SK-N-SH (cell line): ENCODE data around the gene ZNF761.

Experiments used
- CHD2 ChIP-seq: fragments of 150-350 bp; IDR thresholded peaks from 2 replicates; pipeline ENCODE4 v1.6.1; 2018; ENCODE audit warnings: low read length; ENCODE audit not compliant: partially characterized antibody
- EP300 ChIP-seq, 2 experiments: IDR thresholded peaks; 2 replicates each; pipeline versions ENCODE4 v1.4.0 to v1.6.1; 2012; ENCODE audit warnings: borderline replicate concordance in 1 of 2, low read depth in 1 of 2, low read length in 1 of 2
- MEF2A ChIP-seq: IDR thresholded peaks from 2 replicates; pipeline ENCODE4 v1.4.0; 2012; ENCODE audit warnings: low read depth, borderline replicate concordance
- MXI1 ChIP-seq: IDR thresholded peaks from 2 replicates; pipeline ENCODE4 v1.6.1; 2012; ENCODE audit warnings: mild to moderate bottlenecking, low read depth, low read length, improper control_type of control experiment
- POLR2AphosphoS5 ChIP-seq: IDR thresholded peaks from 2 replicates; pipeline ENCODE4 v1.6.1; 2012; ENCODE audit warnings: low read depth, low read length
- RAD21 ChIP-seq: IDR thresholded peaks from 2 replicates; pipeline ENCODE4 v1.6.1; 2012; ENCODE audit warnings: mild to moderate bottlenecking, low read length
- TF ChIP-seq, protein P1 (sequence below): IDR thresholded peaks from 2 replicates; pipeline ENCODE4 v1.6.1; 2012; ENCODE audit warnings: mild to moderate bottlenecking, low read depth, low read length, moderate library complexity
- TF ChIP-seq, protein P2 (sequence below): fragments of 200-600 bp; sonication (generic); IDR thresholded peaks from 2 replicates; pipeline ENCODE4 v1.6.1; 2017; ENCODE audit warnings: antibody characterized with exemption, mild to moderate bottlenecking, moderate library complexity
- TF ChIP-seq, protein P3 (sequence below): IDR thresholded peaks from 2 replicates; pipeline ENCODE4; 2012

DNA sequence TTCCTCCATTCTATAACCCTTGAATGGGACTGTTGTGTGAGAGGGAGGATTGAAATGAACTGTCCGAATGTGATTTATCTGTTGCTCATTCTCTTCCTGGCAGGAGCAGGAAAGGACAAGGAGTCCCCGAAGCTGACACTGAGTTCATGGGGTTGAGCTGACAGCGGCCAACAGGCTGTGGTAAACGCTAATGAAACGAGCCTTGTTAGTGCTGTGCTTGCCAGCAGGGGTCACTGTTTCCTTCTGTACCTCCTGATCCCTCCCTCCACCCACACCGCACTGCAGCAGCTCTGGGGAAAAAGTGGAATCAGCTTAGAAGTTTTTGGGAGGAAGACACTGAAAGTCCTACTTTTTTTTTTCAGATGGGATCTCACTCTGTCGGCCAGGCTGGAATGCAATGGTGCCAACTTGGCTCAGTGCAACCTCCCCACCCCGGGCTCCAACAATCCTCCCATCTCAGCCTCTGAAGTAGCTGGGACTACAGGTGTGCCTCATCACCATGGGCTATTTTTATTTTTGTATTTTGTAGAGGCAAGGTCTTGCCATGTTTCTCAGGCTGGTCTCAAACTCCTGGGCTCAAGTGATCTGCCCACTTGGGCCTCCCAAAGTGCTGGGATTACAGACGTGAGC, 6.7 kb upstream of the ZNF761 start:
- TF ChIP-seq POLR2AphosphoS5 = no peak
- no peak for TF ChIP-seq MXI1
- TF ChIP-seq, protein P1, sequence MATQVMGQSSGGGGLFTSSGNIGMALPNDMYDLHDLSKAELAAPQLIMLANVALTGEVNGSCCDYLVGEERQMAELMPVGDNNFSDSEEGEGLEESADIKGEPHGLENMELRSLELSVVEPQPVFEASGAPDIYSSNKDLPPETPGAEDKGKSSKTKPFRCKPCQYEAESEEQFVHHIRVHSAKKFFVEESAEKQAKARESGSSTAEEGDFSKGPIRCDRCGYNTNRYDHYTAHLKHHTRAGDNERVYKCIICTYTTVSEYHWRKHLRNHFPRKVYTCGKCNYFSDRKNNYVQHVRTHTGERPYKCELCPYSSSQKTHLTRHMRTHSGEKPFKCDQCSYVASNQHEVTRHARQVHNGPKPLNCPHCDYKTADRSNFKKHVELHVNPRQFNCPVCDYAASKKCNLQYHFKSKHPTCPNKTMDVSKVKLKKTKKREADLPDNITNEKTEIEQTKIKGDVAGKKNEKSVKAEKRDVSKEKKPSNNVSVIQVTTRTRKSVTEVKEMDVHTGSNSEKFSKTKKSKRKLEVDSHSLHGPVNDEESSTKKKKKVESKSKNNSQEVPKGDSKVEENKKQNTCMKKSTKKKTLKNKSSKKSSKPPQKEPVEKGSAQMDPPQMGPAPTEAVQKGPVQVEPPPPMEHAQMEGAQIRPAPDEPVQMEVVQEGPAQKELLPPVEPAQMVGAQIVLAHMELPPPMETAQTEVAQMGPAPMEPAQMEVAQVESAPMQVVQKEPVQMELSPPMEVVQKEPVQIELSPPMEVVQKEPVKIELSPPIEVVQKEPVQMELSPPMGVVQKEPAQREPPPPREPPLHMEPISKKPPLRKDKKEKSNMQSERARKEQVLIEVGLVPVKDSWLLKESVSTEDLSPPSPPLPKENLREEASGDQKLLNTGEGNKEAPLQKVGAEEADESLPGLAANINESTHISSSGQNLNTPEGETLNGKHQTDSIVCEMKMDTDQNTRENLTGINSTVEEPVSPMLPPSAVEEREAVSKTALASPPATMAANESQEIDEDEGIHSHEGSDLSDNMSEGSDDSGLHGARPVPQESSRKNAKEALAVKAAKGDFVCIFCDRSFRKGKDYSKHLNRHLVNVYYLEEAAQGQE = no peak
- TF ChIP-seq, protein P2, sequence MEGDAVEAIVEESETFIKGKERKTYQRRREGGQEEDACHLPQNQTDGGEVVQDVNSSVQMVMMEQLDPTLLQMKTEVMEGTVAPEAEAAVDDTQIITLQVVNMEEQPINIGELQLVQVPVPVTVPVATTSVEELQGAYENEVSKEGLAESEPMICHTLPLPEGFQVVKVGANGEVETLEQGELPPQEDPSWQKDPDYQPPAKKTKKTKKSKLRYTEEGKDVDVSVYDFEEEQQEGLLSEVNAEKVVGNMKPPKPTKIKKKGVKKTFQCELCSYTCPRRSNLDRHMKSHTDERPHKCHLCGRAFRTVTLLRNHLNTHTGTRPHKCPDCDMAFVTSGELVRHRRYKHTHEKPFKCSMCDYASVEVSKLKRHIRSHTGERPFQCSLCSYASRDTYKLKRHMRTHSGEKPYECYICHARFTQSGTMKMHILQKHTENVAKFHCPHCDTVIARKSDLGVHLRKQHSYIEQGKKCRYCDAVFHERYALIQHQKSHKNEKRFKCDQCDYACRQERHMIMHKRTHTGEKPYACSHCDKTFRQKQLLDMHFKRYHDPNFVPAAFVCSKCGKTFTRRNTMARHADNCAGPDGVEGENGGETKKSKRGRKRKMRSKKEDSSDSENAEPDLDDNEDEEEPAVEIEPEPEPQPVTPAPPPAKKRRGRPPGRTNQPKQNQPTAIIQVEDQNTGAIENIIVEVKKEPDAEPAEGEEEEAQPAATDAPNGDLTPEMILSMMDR = peak; percentile 63
- no peak for TF ChIP-seq EP300 (IDR thresholded peaks at IDR 0.05; ENCODE audit: borderline replicate concordance in 1 of 2, low read depth in 1 of 2, low read length in 1 of 2)
- TF ChIP-seq, protein P3, sequence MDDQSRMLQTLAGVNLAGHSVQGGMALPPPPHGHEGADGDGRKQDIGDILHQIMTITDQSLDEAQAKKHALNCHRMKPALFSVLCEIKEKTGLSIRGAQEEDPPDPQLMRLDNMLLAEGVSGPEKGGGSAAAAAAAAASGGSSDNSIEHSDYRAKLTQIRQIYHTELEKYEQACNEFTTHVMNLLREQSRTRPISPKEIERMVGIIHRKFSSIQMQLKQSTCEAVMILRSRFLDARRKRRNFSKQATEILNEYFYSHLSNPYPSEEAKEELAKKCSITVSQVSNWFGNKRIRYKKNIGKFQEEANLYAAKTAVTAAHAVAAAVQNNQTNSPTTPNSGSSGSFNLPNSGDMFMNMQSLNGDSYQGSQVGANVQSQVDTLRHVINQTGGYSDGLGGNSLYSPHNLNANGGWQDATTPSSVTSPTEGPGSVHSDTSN = no peak
- no peak for TF ChIP-seq CHD2
- peak; percentile 78 for TF ChIP-seq RAD21
- no peak for TF ChIP-seq MEF2A
